Kidney epithelial cell (primary cell): Measurements from ENCODE around the gene NKX2-4. TPM values are rescaled to one million over a fixed set of nuclear protein-coding genes. Genes with fewer than 3 reads are reported as not detected.

Source experiments
- DNase-seq: peaks from one replicate; pipeline ENCODE4 v3.0.0-alpha.2; 2010; ENCODE audit warnings: low read depth
- H3K27me3 ChIP-seq: 2 replicates; pipeline ENCODE4 v1.6.0; 2011; ENCODE audit warnings: low read length; ENCODE audit not compliant: control insufficient read depth, insufficient read depth
- H3K36me3 ChIP-seq: 2 replicates; pipeline ENCODE4 v1.5.1; 2011; ENCODE audit warnings: low read length; ENCODE audit not compliant: control insufficient read depth, insufficient read depth
- H3K4me3 ChIP-seq: 2 replicates; pipeline ENCODE4 v1.5.1; 2011; ENCODE audit warnings: low read depth, mild to moderate bottlenecking, control low read depth, low read length
- CTCF ChIP-seq: IDR thresholded peaks from 2 replicates; pipeline ENCODE4 v1.5.1; 2011; ENCODE audit warnings: mild to moderate bottlenecking, moderate library complexity, low read length, control low read depth, inconsistent platforms; ENCODE audit not compliant: insufficient read depth, poor library complexity, severe bottlenecking
- total RNA-seq: library from RNA; depleted of rRNA; stranded (reverse); fragments of >200 nt; gene quantifications from 2 replicates; pipeline ENCODE4 v1.2.3, GENCODE V29; 2015

The NKX2-4 gene
- total RNA-seq, 1 donor from 2014 or later, result not detected

GRCh38 chr20:21411725-21412124 is 14.4 kb upstream of the NKX2-4 start:
- no peak for DNase-seq

GRCh38 chr20:21399005-21399475 is 1.7 kb upstream of the NKX2-4 start:
- Histone ChIP-seq H3K36me3 (no peaks in the 10 kb centered on the region), H3K4me3 (no peak overlapping the region), H3K27me3 (peaks cover 38% of the 10 kb centered on the region)
- TF ChIP-seq CTCF, result no peak
- DNase-seq, result no peak

More at GRCh38 chr20:21411725-21412124, 14.4 kb upstream of the NKX2-4 start:
- Histone ChIP-seq H3K36me3 (no peaks in the 10 kb centered on the region), H3K4me3 (no peak overlapping the region), H3K27me3 (no peaks in the 10 kb centered on the region)
- TF ChIP-seq CTCF, result no peak

GRCh38 chr20:21398109-21399004 is 1.0 kb upstream of the NKX2-4 start:
- H3K27me3 ChIP-seq, result peaks cover 45% of the 10 kb centered on the region
- TF ChIP-seq CTCF, result no peak
- no peak for DNase-seq
- no peak overlapping the region for H3K4me3 ChIP-seq
- no peaks in the 10 kb centered on the region for H3K36me3 ChIP-seq

GRCh38 chr20:21396599-21397340 is 556 bp downstream of the NKX2-4 start:
- no peak for DNase-seq
- Histone ChIP-seq H3K4me3 (no peak overlapping the region), H3K27me3 (peaks cover 57% of the 10 kb centered on the region), H3K36me3 (no peaks in the 10 kb centered on the region)
- TF ChIP-seq CTCF, result no peak

- Histone ChIP-seq H3K36me3 (no peaks in the 10 kb centered on the region), H3K4me3 (no peak overlapping the region), H3K27me3 (peaks cover 64% of the 10 kb centered on the region)
- TF ChIP-seq CTCF, result no peak
- no peak for DNase-seq
Observed at GRCh38 chr20:21395666-21396598, 1.4 kb downstream of the NKX2-4 start.
